Karpas-422 (cell line): ENCODE measurements around the gene ADARB2. TPM values are rescaled to one million over a fixed set of nuclear protein-coding genes. Genes with fewer than 3 reads are reported as not detected.

ENCODE experiments used
- DNase-seq: peaks from one replicate; pipeline ENCODE4 v3.0.0-alpha.2; 2015
- H2AFZ ChIP-seq: fragments of 200-600 bp; sonication (generic); 2 replicates; pipeline ENCODE4 v1.6.1; 2014; ENCODE audit warnings: antibody characterized with exemption, low read length, mixed read lengths
- H3K27ac ChIP-seq: fragments of 200-600 bp; sonication (generic); 2 replicates; pipeline ENCODE4 v1.5.1; 2014; ENCODE audit warnings: mild to moderate bottlenecking, low read length, moderate library complexity
- H3K27me3 ChIP-seq: fragments of 200-600 bp; sonication (generic); 2 replicates; pipeline ENCODE4 v1.6.1; 2014; ENCODE audit warnings: low read length, mixed read lengths
- H3K36me3 ChIP-seq: fragments of 200-600 bp; sonication (generic); 2 replicates; pipeline ENCODE4 v1.6.1; 2014; ENCODE audit warnings: low read length, mixed read lengths; ENCODE audit not compliant: insufficient read depth
- H3K4me1 ChIP-seq: fragments of 200-600 bp; sonication (generic); 2 replicates; pipeline ENCODE4 v1.6.1; 2014; ENCODE audit warnings: mild to moderate bottlenecking, low read length, mixed read lengths
- H3K4me2 ChIP-seq: fragments of 200-600 bp; sonication (generic); 2 replicates; pipeline ENCODE4 v1.6.1; 2014; ENCODE audit warnings: low read length, low read depth, mild to moderate bottlenecking; ENCODE audit not compliant: poor library complexity, severe bottlenecking
- H3K4me3 ChIP-seq: fragments of 200-600 bp; sonication (generic); 2 replicates; pipeline ENCODE4 v1.5.1; 2014; ENCODE audit warnings: mild to moderate bottlenecking, antibody characterized with exemption, low read length, mixed read lengths
- H3K79me2 ChIP-seq: fragments of 200-600 bp; sonication (generic); 2 replicates; pipeline ENCODE4 v1.6.1; 2014; ENCODE audit warnings: mild to moderate bottlenecking, low read length, mixed read lengths
- H3K9ac ChIP-seq: fragments of 200-600 bp; sonication (generic); 2 replicates; pipeline ENCODE4 v1.6.0; 2014; ENCODE audit warnings: low read length
- H3K9me2 ChIP-seq: fragments of 200-600 bp; sonication (generic), shearing (Covaris generic); replicated peaks from 2 replicates; pipeline ENCODE4 v1.6.0; 2014; ENCODE audit warnings: mild to moderate bottlenecking, low read length, moderate library complexity; ENCODE audit not compliant: insufficient read depth
- H3K9me3 ChIP-seq: fragments of 300-700, 200-600 bp; sonication (generic); 2 replicates; pipeline ENCODE4 v1.6.1; 2014; ENCODE audit warnings: low read length, mixed read lengths
- H4K20me1 ChIP-seq: fragments of 200-600 bp; sonication (generic); 2 replicates; pipeline ENCODE4 v1.6.1; 2014; ENCODE audit warnings: mild to moderate bottlenecking, antibody characterized with exemption, low read length, low read depth; ENCODE audit not compliant: insufficient read depth
- total RNA-seq: library from RNA; depleted of rRNA; stranded (reverse); fragments of >200 nt; shearing (Covaris generic); gene quantifications from 2 replicates; pipeline ENCODE4 v1.2.3, GENCODE V29; 2014; ENCODE audit warnings: low replicate concordance

The ADARB2 gene
- total RNA-seq, 1 experiment from 2014 or later = not detected

GRCh38 chr10:1151076-1152033, 586.0 kb downstream of the ADARB2 start:
- Histone ChIP-seq H3K9ac (no peak overlapping the region), H3K4me1 (no peaks in the 10 kb centered on the region), H4K20me1 (no peaks in the 10 kb centered on the region), H3K36me3 (no peaks in the 10 kb centered on the region), H3K9me2 (no peaks in the 10 kb centered on the region), H3K4me3 (no peak overlapping the region), H3K27ac (no peak overlapping the region), H2AFZ (no peak overlapping the region), H3K27me3 (no peaks in the 10 kb centered on the region), H3K9me3 (no peaks in the 10 kb centered on the region), H3K4me2 (no peak overlapping the region), H3K79me2 (no peaks in the 10 kb centered on the region)
- DNase-seq = no peak

GRCh38 chr10:1150638-1150955, 586.7 kb downstream of the ADARB2 start:
- Histone ChIP-seq H3K9ac (no peak overlapping the region), H3K4me1 (no peaks in the 10 kb centered on the region), H3K4me3 (no peak overlapping the region), H3K27me3 (no peaks in the 10 kb centered on the region), H3K9me3 (no peaks in the 10 kb centered on the region), H2AFZ (no peak overlapping the region), H3K79me2 (no peaks in the 10 kb centered on the region), H3K36me3 (no peaks in the 10 kb centered on the region), H3K4me2 (no peak overlapping the region), H3K27ac (no peak overlapping the region), H4K20me1 (no peaks in the 10 kb centered on the region), H3K9me2 (no peaks in the 10 kb centered on the region)
- no peak for DNase-seq

GRCh38 chr10:1149793-1150637, 587.3 kb downstream of the ADARB2 start:
- Histone ChIP-seq H3K27me3 (no peaks in the 10 kb centered on the region), H3K36me3 (no peaks in the 10 kb centered on the region), H3K9ac (no peak overlapping the region), H3K9me2 (no peaks in the 10 kb centered on the region), H3K9me3 (no peaks in the 10 kb centered on the region), H3K27ac (no peak overlapping the region), H3K4me3 (no peak overlapping the region), H2AFZ (no peak overlapping the region), H3K4me2 (no peak overlapping the region), H4K20me1 (no peaks in the 10 kb centered on the region), H3K79me2 (no peaks in the 10 kb centered on the region), H3K4me1 (no peaks in the 10 kb centered on the region)
- no peak for DNase-seq

- Histone ChIP-seq H3K9ac (no peak overlapping the region), H3K4me1 (no peaks in the 10 kb centered on the region), H3K4me3 (no peak overlapping the region), H3K9me2 (no peaks in the 10 kb centered on the region), H3K79me2 (no peaks in the 10 kb centered on the region), H3K9me3 (no peaks in the 10 kb centered on the region), H3K27me3 (no peaks in the 10 kb centered on the region), H3K27ac (no peak overlapping the region), H2AFZ (no peak overlapping the region), H4K20me1 (no peaks in the 10 kb centered on the region), H3K4me2 (no peak overlapping the region), H3K36me3 (no peaks in the 10 kb centered on the region)
- no peak for DNase-seq
Measured at GRCh38 chr10:1148855-1149605, 588.3 kb downstream of the ADARB2 start.

GRCh38 chr10:1147810-1148209, 589.5 kb downstream of the ADARB2 start:
- H3K4me3 ChIP-seq = no peak overlapping the region

GRCh38 chr10:1142596-1142995, 594.7 kb downstream of the ADARB2 start:
- H2AFZ ChIP-seq = no peak overlapping the region
- no peaks in the 10 kb centered on the region for H4K20me1 ChIP-seq
- H3K9ac ChIP-seq = no peak overlapping the region
- no peak overlapping the region for H3K4me3 ChIP-seq
- no peaks in the 10 kb centered on the region for H3K79me2 ChIP-seq
- H3K36me3 ChIP-seq = no peaks in the 10 kb centered on the region
- H3K9me3 ChIP-seq = peaks cover 5% of the 10 kb centered on the region; the same call in 1 of the 2 replicates
- H3K9me2 ChIP-seq = no peaks in the 10 kb centered on the region
- H3K4me1 ChIP-seq = no peaks in the 10 kb centered on the region
- no peak overlapping the region for H3K27ac ChIP-seq
- peaks cover 4% of the 10 kb centered on the region; the same call in 1 of the 2 replicates for H3K27me3 ChIP-seq
- no peak overlapping the region for H3K4me2 ChIP-seq
- DNase-seq = peak; percentile 72

More at GRCh38 chr10:1147810-1148209, 589.5 kb downstream of the ADARB2 start:
- Histone ChIP-seq H3K27ac (no peak overlapping the region), H4K20me1 (no peaks in the 10 kb centered on the region), H3K9me2 (no peaks in the 10 kb centered on the region), H3K4me2 (no peak overlapping the region), H3K9ac (no peak overlapping the region), H3K4me1 (no peaks in the 10 kb centered on the region), H3K36me3 (no peaks in the 10 kb centered on the region), H2AFZ (no peak overlapping the region), H3K79me2 (no peaks in the 10 kb centered on the region), H3K27me3 (no peaks in the 10 kb centered on the region), H3K9me3 (no peaks in the 10 kb centered on the region)
- no peak for DNase-seq

- Histone ChIP-seq H3K9me3 (peaks cover 5% of the 10 kb centered on the region; the same call in 1 of the 2 replicates), H3K27ac (no peak overlapping the region), H3K4me2 (no peak overlapping the region), H4K20me1 (no peaks in the 10 kb centered on the region), H3K4me1 (no peaks in the 10 kb centered on the region), H3K9me2 (no peaks in the 10 kb centered on the region), H3K79me2 (no peaks in the 10 kb centered on the region), H3K27me3 (peaks cover 4% of the 10 kb centered on the region; the same call in 1 of the 2 replicates), H3K4me3 (no peak overlapping the region), H3K36me3 (no peaks in the 10 kb centered on the region), H3K9ac (no peak overlapping the region), H2AFZ (no peak overlapping the region)
- DNase-seq = no peak
Measured at GRCh38 chr10:1141701-1142100, 595.6 kb downstream of the ADARB2 start.
